CD14-positive monocyte (primary cell): Measurements from ENCODE around the gene ACSS2. TPM values are rescaled to one million over a fixed set of nuclear protein-coding genes. Genes with fewer than 3 reads are reported as not detected.

ENCODE experiments used
- DNase-seq, 3 donors: peaks; one replicate each; pipeline ENCODE4 v3.0.0-alpha.2; 2011 to 2022
- H2AFZ ChIP-seq: 2 replicates; pipeline ENCODE4 v1.6.0; 2012; ENCODE audit warnings: mild to moderate bottlenecking, low read depth, low read length, inconsistent platforms; ENCODE audit not compliant: insufficient read depth, poor library complexity, severe bottlenecking
- H3K27ac ChIP-seq, 2 donors: 1 replicate in 1 of 2; 2 replicates in 1 of 2; pipeline ENCODE4 v1.5.1; 2012 to 2013; ENCODE audit warnings: low read length in 2 of 2, control low read depth in 1 of 2, inconsistent platforms in 1 of 2, low read depth in 1 of 2, mild to moderate bottlenecking in 1 of 2
- H3K27me3 ChIP-seq, 2 donors: one replicate each; pipeline versions ENCODE4 v1.6.0 to v1.6.1; 2011 to 2013; ENCODE audit warnings: low read length in 2 of 2; ENCODE audit not compliant: control insufficient read depth in 2 of 2, insufficient read depth in 2 of 2
- H3K36me3 ChIP-seq, 2 donors: replicated peaks in 1 of 2; 1 replicate in 1 of 2; 2 replicates in 1 of 2; pipeline versions ENCODE4 v1.5.1 to v1.6.1; 2012 to 2013; ENCODE audit warnings: low read length in 2 of 2, control low read depth in 1 of 2, inconsistent platforms in 1 of 2, mild to moderate bottlenecking in 1 of 2; ENCODE audit not compliant: insufficient read depth in 2 of 2, control insufficient read depth in 1 of 2
- H3K4me1 ChIP-seq, 2 donors: 1 replicate in 1 of 2; 2 replicates in 1 of 2; pipeline versions ENCODE4 v1.5.1 to v1.6.1; 2012 to 2013; ENCODE audit warnings: low read length in 2 of 2, control low read depth in 1 of 2, inconsistent platforms in 1 of 2, mild to moderate bottlenecking in 1 of 2, moderate library complexity in 1 of 2; ENCODE audit not compliant: insufficient read depth in 2 of 2, control insufficient read depth in 1 of 2
- H3K4me2 ChIP-seq: replicated peaks from 2 replicates; pipeline ENCODE3; 2012; ENCODE audit warnings: low read length, moderate library complexity, mild to moderate bottlenecking; ENCODE audit not compliant: poor library complexity, severe bottlenecking; ENCODE audit errors: extremely low read depth
- H3K4me3 ChIP-seq, 3 experiments: fragments of 200-600 bp in 1 of 3; sonication (generic) in 1 of 3; replicated peaks in 1 of 3; 1 replicate in 2 of 3; 2 replicates in 1 of 3; pipeline ENCODE4 v1.5.1; 2011 to 2013; ENCODE audit warnings: low read length in 3 of 3, mild to moderate bottlenecking in 3 of 3, control low read depth in 2 of 3, low read depth in 2 of 3, inconsistent platforms in 1 of 3, moderate library complexity in 1 of 3
- H3K79me2 ChIP-seq: 2 replicates; pipeline ENCODE4 v1.6.0; 2012; ENCODE audit warnings: mild to moderate bottlenecking, control low read depth, inconsistent platforms, low read length, moderate library complexity; ENCODE audit not compliant: insufficient read depth
- H3K9ac ChIP-seq: 2 replicates; pipeline ENCODE4 v1.6.0; 2017; ENCODE audit warnings: low read length, mild to moderate bottlenecking; ENCODE audit not compliant: insufficient read depth, poor library complexity, severe bottlenecking
- H3K9me3 ChIP-seq, 2 donors: replicated peaks in 1 of 2; 1 replicate in 1 of 2; 2 replicates in 1 of 2; pipeline versions ENCODE4 v1.5.1 to v1.6.1; 2012 to 2013; ENCODE audit warnings: low read length in 2 of 2, control low read depth in 1 of 2; ENCODE audit not compliant: control insufficient read depth in 1 of 2, insufficient read depth in 1 of 2
- H4K20me1 ChIP-seq: 2 replicates; pipeline ENCODE4 v1.6.0; 2012; ENCODE audit warnings: mild to moderate bottlenecking, low read length, control low read depth, moderate library complexity; ENCODE audit not compliant: insufficient read depth
- H3K27ac Mint-ChIP-seq, 7 donors: one replicate each; pipeline ENCODE4 v1.8.0; 2020; ENCODE audit warnings: mild to moderate bottlenecking in 7 of 7, mixed read lengths in 7 of 7, moderate library complexity in 6 of 7, inconsistent platforms in 2 of 7
- H3K27me3 Mint-ChIP-seq, 3 donors: one replicate each; pipeline ENCODE4 v1.8.0; 2021 to 2022; ENCODE audit warnings: low read depth in 3 of 3, mild to moderate bottlenecking in 3 of 3, mixed read lengths in 3 of 3, moderate library complexity in 3 of 3, inconsistent platforms in 1 of 3
- H3K36me3 Mint-ChIP-seq, 2 donors: one replicate each; pipeline ENCODE4 v1.8.0; 2020; ENCODE audit warnings: mixed read lengths in 2 of 2, inconsistent platforms in 1 of 2, mild to moderate bottlenecking in 1 of 2
- H3K4me1 Mint-ChIP-seq: one replicate; pipeline ENCODE4 v1.8.0; 2020; ENCODE audit warnings: mild to moderate bottlenecking, mixed read lengths
- H3K4me3 Mint-ChIP-seq, 2 donors: one replicate each; pipeline ENCODE4 v1.8.0; 2020; ENCODE audit warnings: mild to moderate bottlenecking in 2 of 2, mixed read lengths in 2 of 2, moderate library complexity in 1 of 2
- H3K9me3 Mint-ChIP-seq, 7 donors: one replicate each; pipeline ENCODE4 v1.8.0; 2020 to 2022; ENCODE audit warnings: mixed read lengths in 7 of 7, mild to moderate bottlenecking in 6 of 7, moderate library complexity in 6 of 7, inconsistent platforms in 2 of 7
- CTCF ChIP-seq: fragments of 200-600 bp; IDR thresholded peaks from one replicate; pipeline ENCODE4 v1.8.0; 2022; ENCODE audit warnings: antibody characterized with exemption, mild to moderate bottlenecking
- WGBS: methylation state at CpG from one replicate; pipeline ENCODE4 v1.1.5; 2013; ENCODE audit warnings: missing lambda C conversion rate; ENCODE audit not compliant: insufficient coverage; 5-methylcytosine and 5-hydroxymethylcytosine counted together
- intact Hi-C, 2 donors: fragments of 100-400 bp; cut with micrococcal nuclease; formaldehyde crosslinking; loops; one replicate each; pipeline versions ENCODE4 v1.15.0 to v1.15.1; 2023
- polyA plus RNA-seq, 3 donors: library from polyadenylated mRNA; depleted of rRNA in 1 of 3; unstranded in 2 of 3; stranded (reverse) in 1 of 3; fragments of 300-500 nt in 2 of 3; fragments of >200 nt in 1 of 3; fragmentation: Illumina TruSeq in 2 of 3; gene quantifications; 1 replicate in 2 of 3; 2 replicates in 1 of 3; pipeline ENCODE4 v1.2.3, GENCODE V29; 2012 to 2021

ACSS2 gene
- polyA plus RNA-seq, 3 donors: 37.7 to 67.2 (median 48.4) TPM

- Mint-ChIP-seq H3K4me3 (peak overlapping the region; percentile 16 to 71), H3K36me3 (peaks cover 42 to 50% of the 10 kb centered on the region in 2 donors), H3K9me3 (no peaks in the 10 kb centered on the region), H3K27me3 (peaks cover 0 to 2% (median 0%) of the 10 kb centered on the region in 3 donors), H3K4me1 (peaks cover 38% of the 10 kb centered on the region), H3K27ac (peak overlapping the region; percentile 87 to 97 (median 93))
- 7% methylated on average over 4 of the region's 14 CpGs for WGBS
- Histone ChIP-seq H3K36me3 (peaks cover 20 to 48% of the 10 kb centered on the region in 2 donors), H3K4me2 (peak overlapping the region; percentile 58), H3K9me3 (no peaks in the 10 kb centered on the region), H2AFZ (peak overlapping the region; percentile 73), H3K4me3 (peak overlapping the region in 1 of 3 experiments; percentile 45), H3K79me2 (no peaks in the 10 kb centered on the region), H3K27me3 (no peaks in the 10 kb centered on the region), H4K20me1 (no peaks in the 10 kb centered on the region), H3K9ac (peak overlapping the region; percentile 31), H3K27ac (peak overlapping the region; percentile 65 to 89), H3K4me1 (peaks cover 42 to 43% of the 10 kb centered on the region in 2 donors)
- no peak for TF ChIP-seq CTCF
- intact Hi-C loops: no loop called here
- DNase-seq: peak; percentile 49 to 69 (median 50)
Observed at GRCh38 chr20:34938466-34939163, 62.2 kb downstream of the ACSS2 start.

GRCh38 chr20:34940081-34940481, 63.7 kb downstream of the ACSS2 start:
- Histone ChIP-seq H3K9me3 (no peaks in the 10 kb centered on the region), H3K36me3 (peaks cover 27 to 48% of the 10 kb centered on the region in 2 donors), H3K4me1 (peaks cover 42 to 43% of the 10 kb centered on the region in 2 donors), H3K4me3 (no peak overlapping the region), H3K27me3 (no peaks in the 10 kb centered on the region), H3K4me2 (peak overlapping the region; percentile 14), H4K20me1 (no peaks in the 10 kb centered on the region), H3K79me2 (no peaks in the 10 kb centered on the region), H3K27ac (peak overlapping the region; percentile 23 to 89), H3K9ac (no peak overlapping the region), H2AFZ (no peak overlapping the region)
- H3K4me3 Mint-ChIP-seq: no peak overlapping the region
- no CpG with 5 or more reads among the region's 1 CpG for WGBS
- peaks cover 38% of the 10 kb centered on the region for H3K4me1 Mint-ChIP-seq
- H3K27ac Mint-ChIP-seq: peak overlapping the region; percentile 11 to 90 (median 87)
- H3K27me3 Mint-ChIP-seq: peaks cover 0 to 2% (median 0%) of the 10 kb centered on the region in 3 donors
- no peaks in the 10 kb centered on the region for H3K9me3 Mint-ChIP-seq
- DNase-seq: peak in 2 of 3 donors; percentile 36
- intact Hi-C loops: loop anchor here in 1 of 2 donors (5.0 kb wide), 1 partner anchor 63 kb away; the partner anchor contains the start of gene ACSS2
- H3K36me3 Mint-ChIP-seq: peaks cover 43 to 48% of the 10 kb centered on the region in 2 donors
- TF ChIP-seq CTCF: no peak
